ENCODE results near the gene SORL1. TPM values are rescaled to one million over a fixed set of nuclear protein-coding genes. Genes with fewer than 3 reads are reported as not detected.
"Not testable (repeated sequence)": the region's sequence is repeated elsewhere in the genome, so short reads cannot be mapped to it uniquely, and the experiment has no call there.

Gene SORL1
- total RNA-seq, 2 donors from 2014 or later: 130 to 132 TPM

- DNase-seq (peak; percentile 97 to 98), ATAC-seq (peak; percentile 93)
- intact Hi-C loops (cut with DNase I, micrococcal nuclease): no loop called here
These were observed 14.1 kb downstream of the SORL1 start for GRCh38 chr11:121466063-121466794.

DNA sequence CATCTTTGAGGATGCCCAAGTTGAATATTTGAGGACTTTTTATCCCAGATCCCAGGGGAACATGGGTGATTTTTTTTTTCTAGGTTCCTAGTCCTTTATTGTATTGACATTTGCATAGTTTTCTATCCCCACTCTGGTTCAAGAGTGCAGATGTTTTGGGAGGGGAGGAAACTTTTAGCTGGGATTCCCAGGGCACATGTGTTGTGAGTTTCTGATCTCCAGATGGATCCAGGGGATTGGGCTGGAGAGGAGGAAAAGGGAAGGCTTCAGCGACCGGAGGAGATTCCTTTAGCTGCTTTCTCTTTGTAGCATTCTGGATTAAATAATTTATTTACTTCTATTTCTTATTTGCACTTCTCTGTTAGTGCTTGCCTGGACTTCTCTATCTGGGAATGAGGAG is 15.4 kb downstream of the SORL1 start:
- no peak for ATAC-seq
- no peak for DNase-seq
- intact Hi-C loops (cut with DNase I, micrococcal nuclease): no loop called here

DNA sequence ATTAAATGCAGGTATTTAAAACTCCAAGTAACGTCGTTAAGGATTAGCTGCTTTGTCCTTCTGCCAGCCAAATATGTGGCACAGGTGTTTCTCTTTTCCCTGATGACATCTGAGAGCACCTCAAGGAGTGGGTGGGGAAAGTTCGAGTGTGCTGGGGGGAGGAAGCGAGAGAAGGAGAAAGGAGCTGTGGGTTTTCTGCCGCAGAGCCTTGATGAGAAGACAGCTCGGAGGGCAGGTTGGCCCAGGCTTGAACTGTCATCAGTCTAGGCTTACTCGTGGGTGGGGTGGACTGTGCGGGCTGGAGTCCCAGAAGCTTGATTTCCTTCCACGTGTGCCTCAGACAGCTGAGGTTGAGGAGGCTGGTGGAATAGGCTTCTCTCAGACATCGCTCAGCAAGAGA is 15.9 kb downstream of the SORL1 start:
- intact Hi-C loops (cut with DNase I, micrococcal nuclease): no loop called here
- no peak for ATAC-seq
- no peak for DNase-seq

GRCh38 chr11:121469910-121470309 is 17.8 kb downstream of the SORL1 start:
- ATAC-seq (no peak), DNase-seq (no peak)
- intact Hi-C loops (cut with DNase I, micrococcal nuclease): no loop called here

- ATAC-seq (no peak), DNase-seq (no peak)
- intact Hi-C loops (cut with DNase I, micrococcal nuclease): no loop called here
These were observed 19.1 kb downstream of the SORL1 start for GRCh38 chr11:121471167-121471566.

- intact Hi-C loops (cut with DNase I, micrococcal nuclease): no loop called here
- ATAC-seq: no peak
- no peak for DNase-seq
These were observed 20.2 kb downstream of the SORL1 start for GRCh38 chr11:121472312-121472711.

DNA sequence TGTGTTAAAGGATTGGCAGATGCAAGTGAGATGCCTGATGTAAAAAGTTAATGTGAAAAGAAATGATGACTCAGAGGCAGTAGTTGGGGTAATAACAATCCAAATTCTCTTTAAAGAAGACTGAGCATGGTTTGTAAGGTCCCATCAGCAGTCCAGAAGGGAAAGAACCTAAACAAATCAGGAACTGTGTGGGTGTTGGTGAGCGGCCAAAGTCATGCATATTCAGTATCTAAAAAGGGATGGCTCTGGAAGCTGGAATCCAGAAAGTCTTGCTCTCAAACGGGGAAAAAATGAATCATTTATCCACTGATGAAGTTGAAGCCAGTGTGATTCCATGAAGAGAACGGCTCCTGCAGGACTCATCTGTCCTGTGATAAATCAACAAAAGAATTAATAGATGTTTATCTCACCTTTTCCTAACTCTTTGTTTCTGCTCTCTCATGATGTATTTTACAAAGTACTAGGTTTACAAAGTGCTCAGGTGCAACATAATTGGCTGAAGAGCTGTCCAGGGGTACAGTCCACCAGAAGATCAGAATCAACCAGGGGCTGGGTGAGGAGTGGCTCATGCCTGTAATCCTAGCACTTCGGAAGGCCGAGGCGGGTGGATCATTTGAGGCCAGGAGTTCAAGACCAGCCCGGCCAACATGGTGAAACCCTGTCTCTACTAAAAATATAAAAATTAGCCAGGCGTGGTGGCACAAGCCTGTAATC is 21.1 kb downstream of the SORL1 start:
- intact Hi-C loops (cut with DNase I, micrococcal nuclease): no loop called here
- ATAC-seq (no peak), DNase-seq (no peak)

GRCh38 chr11:121474680-121475079 is 22.6 kb downstream of the SORL1 start:
- no peak for DNase-seq
- no peak for ATAC-seq
- intact Hi-C loops (cut with DNase I, micrococcal nuclease): no loop called here

DNA sequence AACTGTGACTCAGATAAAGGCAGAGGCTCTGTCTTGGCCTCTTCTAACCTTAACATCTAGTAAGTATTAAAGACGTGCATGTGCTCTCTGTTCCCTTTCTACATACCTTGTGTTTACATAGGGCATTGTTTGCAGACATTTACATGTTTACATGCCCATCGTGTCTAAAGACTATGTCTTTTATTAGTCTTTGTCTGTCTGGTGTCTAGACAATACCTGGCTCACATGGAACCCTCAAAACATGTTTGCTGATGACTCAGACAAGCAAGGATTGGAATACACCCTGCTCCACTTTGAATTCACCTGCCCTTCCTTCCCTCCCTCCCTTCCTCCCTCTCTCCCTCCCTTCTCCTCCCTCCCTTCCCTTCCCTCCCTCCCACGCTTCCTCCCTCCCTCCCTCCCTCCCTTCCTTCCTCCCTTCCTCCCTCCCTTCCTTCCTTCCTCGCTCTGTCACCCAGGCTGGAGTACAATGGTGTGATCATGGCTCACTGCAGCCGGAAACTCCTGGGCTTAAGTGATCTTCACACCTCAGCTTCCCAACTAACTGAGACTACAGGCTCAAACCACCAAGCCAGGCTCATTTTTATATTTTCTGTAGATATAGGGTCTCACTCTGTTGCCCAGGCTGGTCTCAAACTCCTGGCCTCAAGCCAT is 24.4 kb downstream of the SORL1 start:
- DNase-seq (no peak), ATAC-seq (peak; percentile 94)
- intact Hi-C loops (cut with DNase I, micrococcal nuclease): no loop called here

DNA sequence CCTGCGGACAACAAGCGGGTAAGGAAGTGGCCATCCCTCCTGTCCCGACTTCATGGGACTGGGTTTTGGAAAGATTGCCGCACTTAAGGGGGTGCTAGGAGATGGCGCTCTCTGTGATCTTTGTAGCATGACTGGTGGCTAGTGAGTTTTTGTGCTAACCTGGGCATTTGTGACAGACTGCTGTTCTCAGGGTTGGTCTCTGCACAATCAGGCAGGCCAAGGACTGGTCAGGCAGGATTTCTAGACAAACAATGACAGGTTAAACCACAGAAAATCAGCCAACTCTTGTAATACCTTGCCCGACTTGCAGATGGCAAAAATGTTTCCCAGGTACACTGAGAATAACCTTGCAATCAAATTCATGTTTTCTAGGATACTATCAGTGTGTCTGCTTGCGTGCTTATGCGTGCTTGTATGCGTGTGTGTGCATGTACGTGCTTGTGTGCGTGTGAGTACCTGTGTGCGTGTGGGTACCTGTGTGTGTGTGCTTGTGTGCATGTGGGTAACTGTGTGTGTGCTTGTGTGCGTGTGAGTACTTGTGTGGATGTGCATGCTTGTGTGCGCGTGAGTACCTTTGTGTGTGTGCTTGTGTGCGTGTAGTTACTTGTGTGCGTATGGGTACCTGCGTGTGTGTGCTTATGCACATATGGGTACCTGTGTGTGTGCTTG is 26.2 kb downstream of the SORL1 start:
- no peak for ATAC-seq

DNA sequence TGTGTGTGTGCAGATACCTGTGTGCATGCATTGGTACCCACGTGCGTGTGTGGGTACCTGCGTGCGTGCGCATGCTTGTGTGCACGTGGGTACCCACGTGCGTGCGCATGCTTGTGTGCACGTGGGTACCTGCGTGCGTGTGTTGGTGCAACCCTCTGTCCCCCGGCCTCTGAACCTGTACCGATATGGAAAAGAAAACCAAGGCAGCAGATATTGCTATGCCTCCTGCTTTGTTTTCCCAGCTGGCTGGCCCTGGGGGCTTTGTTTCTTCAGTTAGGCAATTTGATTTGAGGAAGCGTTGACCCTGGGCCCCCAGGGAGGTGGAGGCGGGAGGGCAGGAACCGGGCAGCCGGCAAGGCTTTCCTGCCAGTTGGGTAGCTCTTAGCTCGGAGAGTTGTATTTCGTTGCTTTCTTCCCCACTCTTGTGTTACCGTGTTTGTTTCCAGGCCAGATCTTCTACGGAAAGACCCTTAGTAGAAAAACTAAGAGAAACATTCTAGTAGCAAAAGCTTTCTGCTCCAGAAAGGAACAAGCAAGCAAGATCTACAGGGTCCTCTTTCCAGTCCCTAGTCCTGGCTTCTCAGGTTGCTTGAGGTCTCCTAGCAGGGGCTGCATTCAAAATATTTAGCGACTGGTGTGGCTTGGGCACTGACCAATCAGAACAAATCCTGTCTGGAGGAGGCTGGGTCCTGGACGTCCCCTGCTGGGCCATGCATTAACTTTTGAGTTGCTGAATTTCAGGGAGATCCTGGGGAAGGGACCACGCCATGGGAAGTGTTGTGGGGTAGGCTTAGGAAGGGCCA is 27.0 kb downstream of the SORL1 start:
- ATAC-seq (no peak), DNase-seq (no peak)
- intact Hi-C loops (cut with DNase I, micrococcal nuclease): no loop called here

More for the DNA sequence above, 26.2 kb downstream of the SORL1 start:
- DNase-seq: no peak
- intact Hi-C loops (cut with DNase I, micrococcal nuclease): no loop called here

DNA sequence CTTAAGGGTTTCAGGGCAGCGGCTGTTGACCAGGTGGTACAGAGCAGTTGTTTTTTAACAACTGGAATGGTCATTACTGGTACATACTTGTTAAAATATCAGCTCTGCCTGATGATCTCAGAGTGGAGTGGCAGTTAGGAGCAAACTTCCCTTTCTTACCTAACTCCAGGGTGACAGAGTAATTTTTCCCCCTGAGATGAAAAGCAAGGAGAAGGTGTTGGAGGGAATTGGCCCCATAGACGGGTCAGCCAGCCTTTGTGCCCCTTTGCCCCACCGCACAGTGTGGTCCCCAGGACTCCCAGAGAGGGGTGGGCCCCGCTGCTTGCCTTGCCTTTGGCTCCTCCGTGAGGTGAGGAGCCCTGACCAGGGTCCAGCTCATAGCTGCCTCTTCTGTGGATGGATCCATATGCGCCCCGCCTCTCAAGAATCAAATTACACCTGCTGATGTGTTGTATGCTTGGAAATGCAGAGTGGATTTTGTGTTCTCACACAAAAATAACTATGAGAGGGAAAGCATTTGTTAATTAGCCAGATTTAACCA is 27.7 kb downstream of the SORL1 start:
- intact Hi-C loops (cut with DNase I, micrococcal nuclease): no loop called here
- ATAC-seq (no peak), DNase-seq (no peak)

GRCh38 chr11:121481484-121482230 is 29.5 kb downstream of the SORL1 start:
- DNase-seq; ATAC-seq; intact Hi-C loops (cut with DNase I, micrococcal nuclease): not testable (repeated sequence)

DNA sequence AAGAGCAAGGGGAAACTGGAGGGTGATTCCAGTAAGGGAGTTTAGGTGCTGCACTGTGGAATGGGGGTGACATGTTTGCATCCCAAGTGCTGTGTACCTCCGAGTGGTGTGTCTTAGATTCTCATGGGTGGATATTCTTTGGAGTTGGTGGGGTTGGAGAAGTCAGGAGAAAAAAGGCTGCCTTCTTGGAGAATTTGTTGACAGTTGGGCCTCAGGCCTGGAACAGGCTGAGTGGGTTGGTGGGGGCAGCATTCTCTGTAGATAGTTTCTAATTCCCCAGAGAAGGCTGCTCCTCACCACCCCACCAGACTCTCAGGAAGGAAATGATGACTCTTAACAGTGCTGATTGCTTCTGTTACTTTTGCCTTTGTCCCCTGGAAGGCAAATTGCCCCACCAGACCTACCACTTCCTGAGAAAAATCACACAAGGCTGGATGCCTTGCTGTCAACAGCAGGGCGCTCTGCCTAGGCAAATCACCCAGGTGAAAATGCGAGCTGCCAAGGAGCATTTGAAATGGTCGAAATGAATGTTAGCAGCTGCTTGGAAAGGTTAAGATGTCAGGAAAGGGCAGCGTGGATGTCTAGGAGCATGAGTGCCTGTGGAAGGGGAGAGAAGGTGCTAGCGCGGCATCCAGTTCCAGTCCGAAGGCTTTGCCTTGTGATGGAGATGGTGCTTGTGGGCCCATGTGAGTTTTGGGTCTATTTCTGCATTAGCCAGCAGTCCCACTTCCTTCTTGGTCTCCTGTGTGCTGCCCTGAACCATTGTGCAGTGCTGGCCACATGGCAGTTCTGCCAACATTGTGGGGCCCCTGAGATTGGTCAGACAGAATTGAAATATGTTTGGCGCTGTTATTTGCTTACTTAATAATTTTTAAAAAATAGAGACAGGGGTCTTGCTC is 30.4 kb downstream of the SORL1 start:
- no peak for DNase-seq

GRCh38 chr11:121483805-121484480 is 31.8 kb downstream of the SORL1 start:
- intact Hi-C loops (cut with DNase I, micrococcal nuclease): no loop called here
- DNase-seq (no peak), ATAC-seq (no peak)

More for the DNA sequence above, 30.4 kb downstream of the SORL1 start:
- ATAC-seq: peak; percentile 19
- intact Hi-C loops (cut with DNase I, micrococcal nuclease): no loop called here

- no peak for DNase-seq
- intact Hi-C loops (cut with DNase I, micrococcal nuclease): no loop called here
- ATAC-seq: no peak
These were observed 33.1 kb downstream of the SORL1 start for GRCh38 chr11:121485216-121485615.

Data from left colon (tissue), 2 donors.